Myocyte (in vitro differentiated cells): Measurements from ENCODE around the gene NOL4. TPM values are rescaled to one million over a fixed set of nuclear protein-coding genes. Genes with fewer than 3 reads are reported as not detected.

Source experiments
- DNase-seq: peaks from one replicate; pipeline ENCODE4 v3.0.0-alpha.2; 2012; ENCODE audit warnings: low read depth
- total RNA-seq: library from RNA; depleted of rRNA; stranded (reverse); fragments of >200 nt; gene quantifications from 2 replicates; pipeline ENCODE4 v1.2.3, GENCODE V29; 2014

NOL4 gene
- total RNA-seq, 1 donor from 2014 or later: not detected

DNA sequence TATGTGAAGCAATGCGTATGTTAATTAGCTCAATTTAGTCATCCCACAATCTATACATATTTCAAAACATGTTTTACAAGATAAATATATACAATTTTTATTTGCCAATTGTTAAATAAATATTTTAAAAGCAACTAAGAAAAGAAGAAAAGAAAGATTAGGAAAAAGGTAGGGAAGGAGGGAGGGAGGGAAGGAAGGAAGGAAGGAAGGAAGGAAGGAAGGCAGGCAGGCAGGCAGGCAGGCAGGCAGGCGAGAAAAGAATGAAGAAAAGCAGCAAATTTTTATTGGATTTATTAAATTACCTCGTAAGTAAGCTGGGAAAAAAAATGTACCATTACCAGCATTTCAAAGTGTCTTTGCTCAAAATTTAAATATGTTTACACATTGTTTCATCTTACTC is 30.5 kb downstream of the NOL4 start:
- DNase-seq: no peak

DNA sequence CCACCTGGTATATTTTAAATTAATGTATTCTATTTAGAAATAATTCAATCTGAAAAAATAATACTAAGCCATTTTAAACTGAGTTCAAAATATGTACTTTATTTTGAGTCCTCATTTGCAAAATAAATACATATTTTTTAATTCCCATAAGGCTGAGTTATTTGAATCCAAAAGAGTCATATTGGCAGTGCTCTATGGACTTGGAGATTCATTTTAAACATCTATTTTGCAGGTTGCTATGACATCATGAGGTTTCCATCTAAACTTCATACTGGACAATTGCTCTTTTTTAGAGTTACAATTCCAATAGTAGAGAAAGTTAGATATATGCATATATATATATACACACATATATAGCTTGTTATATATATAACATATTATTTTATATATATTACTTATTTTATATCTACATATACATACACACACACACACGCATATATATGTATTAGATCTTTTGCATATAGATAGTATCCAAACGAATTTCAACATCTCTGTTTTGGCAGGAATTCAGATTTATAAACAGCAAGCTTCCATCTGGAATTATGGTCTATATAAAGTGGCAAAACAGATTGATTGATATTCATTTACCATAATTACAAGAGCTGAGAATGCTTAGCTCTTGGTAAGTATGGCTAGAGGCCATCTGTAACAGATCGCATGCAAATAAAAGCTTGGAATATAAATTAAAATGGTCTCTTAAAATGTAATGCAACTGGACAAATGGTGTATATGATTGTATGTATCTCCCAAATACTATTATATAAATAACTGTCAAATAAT is 34.9 kb downstream of the NOL4 start:
- DNase-seq: no peak
